SH-SY5Y (cell line): ENCODE measurements around the gene DUXA.

Source experiments
- GATA2 ChIP-seq: IDR thresholded peaks from 2 replicates; pipeline ENCODE4 v1.6.1; 2011; ENCODE audit warnings: mild to moderate bottlenecking, low read depth, low read length
- GATA3 ChIP-seq: IDR thresholded peaks from 2 replicates; pipeline ENCODE4 v1.6.1; 2011; ENCODE audit warnings: low read depth, mild to moderate bottlenecking, low read length, moderate library complexity

The DUXA gene

GRCh38 chr19:57167385-57167784 lies at the start of gene DUXA:
Gene DUXA (minus strand): TSS chr19:57167485. CDS start chr19:57167443, 42 bp downstream.
- TF ChIP-seq GATA3 (no peak), GATA2 (no peak)

DNA sequence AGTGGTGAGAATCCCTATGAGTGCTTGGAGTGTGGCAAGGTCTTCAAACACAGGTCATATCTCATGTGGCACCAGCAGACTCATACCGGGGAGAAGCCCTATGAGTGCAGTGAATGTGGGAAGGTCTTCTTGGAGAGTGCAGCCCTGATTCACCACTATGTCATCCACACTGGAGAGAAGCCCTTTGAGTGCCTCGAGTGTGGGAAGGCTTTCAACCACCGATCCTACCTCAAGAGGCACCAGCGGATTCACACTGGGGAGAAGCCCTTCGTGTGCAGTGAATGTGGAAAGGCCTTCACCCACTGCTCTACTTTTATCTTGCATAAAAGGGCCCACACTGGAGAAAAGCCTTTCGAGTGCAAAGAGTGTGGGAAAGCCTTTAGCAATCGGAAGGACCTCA lies 44.8 kb upstream of the DUXA start:
- TF ChIP-seq GATA3 (no peak), GATA2 (no peak)

DNA sequence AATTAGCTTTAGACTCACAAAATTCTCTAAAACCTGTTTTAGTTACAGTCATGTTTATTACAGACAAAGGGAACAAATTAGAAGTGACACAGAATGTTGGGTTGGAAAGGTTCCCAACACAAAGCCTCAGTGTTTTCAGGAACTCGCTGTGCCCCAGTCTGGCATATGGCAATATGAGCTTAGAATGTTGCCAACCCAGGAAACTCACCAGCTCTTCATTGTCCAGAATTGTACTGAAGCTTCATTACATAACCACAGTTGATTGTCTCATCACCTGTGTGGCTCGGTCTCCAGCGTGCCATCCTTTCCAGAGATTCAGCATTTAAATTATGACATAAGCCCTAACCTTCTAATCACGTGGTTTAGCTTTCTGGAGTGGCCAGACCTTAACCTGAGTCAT lies 43.1 kb upstream of the DUXA start:
- no peak for TF ChIP-seq GATA3
- TF ChIP-seq GATA2, result no peak

- TF ChIP-seq GATA2 (no peak), GATA3 (no peak)
Measured at GRCh38 chr19:57202160-57202559, 34.9 kb upstream of the DUXA start.

GRCh38 chr19:57192993-57193392 lies 25.7 kb upstream of the DUXA start:
- no peak for TF ChIP-seq GATA2
- TF ChIP-seq GATA3, result no peak

GRCh38 chr19:57192077-57192420 lies 24.8 kb upstream of the DUXA start:
- no peak for TF ChIP-seq GATA3
- no peak for TF ChIP-seq GATA2

- no peak for TF ChIP-seq GATA2
- TF ChIP-seq GATA3, result no peak
Measured at GRCh38 chr19:57191141-57192076, 24.1 kb upstream of the DUXA start, which contains the start of gene ZNF264. Gene ZNF264 (plus strand): TSS chr19:57191500. CDS start chr19:57191914, 414 bp downstream.

DNA sequence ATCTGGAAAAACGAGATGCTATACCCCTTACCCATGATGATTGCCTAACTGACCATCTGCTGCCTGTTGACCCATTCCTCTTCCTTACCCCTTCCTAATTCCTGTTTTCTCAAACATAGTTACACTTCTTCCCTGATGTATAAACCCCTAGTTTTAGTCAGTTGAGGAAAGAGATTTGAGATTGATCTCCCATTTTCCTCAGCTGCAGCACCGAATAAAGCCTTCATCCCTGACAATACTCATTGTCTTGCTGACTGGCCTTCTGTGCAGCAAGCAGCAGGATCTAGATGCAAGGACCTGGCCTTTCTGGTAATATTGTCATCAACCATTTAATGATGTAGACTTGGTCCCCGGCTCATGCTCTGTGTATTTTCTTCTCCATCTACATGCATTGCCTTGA lies 23.0 kb upstream of the DUXA start:
- TF ChIP-seq GATA2, result no peak
- TF ChIP-seq GATA3, result no peak

- no peak for TF ChIP-seq GATA2
- TF ChIP-seq GATA3, result no peak
Measured at GRCh38 chr19:57171551-57172081, 4.3 kb upstream of the DUXA start.

DNA sequence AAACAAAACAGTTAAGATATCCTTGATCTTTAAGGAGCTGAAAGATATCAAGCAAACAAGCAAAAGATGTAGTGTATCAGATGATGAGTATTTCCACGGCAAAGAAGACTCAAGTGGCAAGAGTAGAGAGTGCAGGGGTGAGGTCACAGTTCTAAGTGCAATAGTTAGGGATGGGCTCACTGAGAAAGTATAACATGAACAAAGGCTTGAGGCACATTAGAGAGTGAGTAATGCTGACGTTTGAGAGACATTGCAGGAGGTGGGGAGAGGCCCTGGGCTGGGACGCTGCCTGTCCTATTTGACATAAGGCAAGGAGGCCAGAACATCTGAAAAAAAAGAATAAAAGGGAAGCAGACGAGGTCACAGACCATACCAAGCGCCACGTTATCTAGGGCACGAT lies 1.4 kb downstream of the DUXA start:
- TF ChIP-seq GATA3 (no peak), GATA2 (no peak)

DNA sequence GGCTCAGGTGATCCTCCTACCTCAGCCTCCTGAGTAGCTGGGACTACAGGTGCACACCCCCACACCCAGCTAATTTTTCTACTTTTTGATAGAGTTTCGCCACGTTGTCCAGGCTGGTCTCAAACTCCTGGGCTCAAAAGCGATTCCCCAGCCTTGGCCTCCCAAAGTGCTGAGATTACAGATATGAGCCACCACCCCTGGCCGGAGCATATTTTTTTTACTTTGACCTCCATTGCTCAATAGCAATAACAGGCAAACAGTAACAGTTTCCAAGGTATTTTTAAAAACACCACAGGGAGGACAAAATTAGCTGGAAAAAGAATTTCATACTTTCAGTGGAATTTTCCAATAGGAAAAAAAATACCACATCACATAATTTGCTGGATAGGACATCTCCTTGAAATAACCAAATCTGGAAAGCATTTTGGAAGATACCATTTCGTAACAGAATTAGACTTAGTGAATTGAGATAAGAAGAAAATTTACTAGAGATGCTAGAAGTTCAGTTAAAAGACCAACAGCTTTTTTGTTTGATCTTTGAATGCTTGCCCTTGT lies 5.2 kb downstream of the DUXA start:
- TF ChIP-seq GATA3 (no peak), GATA2 (no peak)

DNA sequence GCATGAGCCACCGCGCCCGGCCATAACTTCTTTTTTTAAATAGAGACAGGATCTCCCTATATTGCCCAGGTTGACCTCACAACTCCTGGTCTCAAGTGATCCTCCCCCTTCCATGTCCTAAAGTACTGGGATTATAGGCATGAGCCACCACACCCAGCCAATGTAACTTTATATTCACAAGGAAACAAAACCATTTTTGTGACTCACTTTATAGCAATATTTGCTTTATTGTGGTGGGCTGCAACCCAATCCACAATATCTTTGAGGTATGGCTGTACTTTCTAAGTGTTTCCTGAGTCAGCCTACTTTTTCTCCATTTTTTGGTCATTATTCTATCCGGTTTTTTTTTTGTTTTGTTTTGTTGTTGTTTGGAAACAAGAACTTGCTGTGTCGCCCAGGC lies 14.4 kb downstream of the DUXA start:
- no peak for TF ChIP-seq GATA2
- no peak for TF ChIP-seq GATA3

DNA sequence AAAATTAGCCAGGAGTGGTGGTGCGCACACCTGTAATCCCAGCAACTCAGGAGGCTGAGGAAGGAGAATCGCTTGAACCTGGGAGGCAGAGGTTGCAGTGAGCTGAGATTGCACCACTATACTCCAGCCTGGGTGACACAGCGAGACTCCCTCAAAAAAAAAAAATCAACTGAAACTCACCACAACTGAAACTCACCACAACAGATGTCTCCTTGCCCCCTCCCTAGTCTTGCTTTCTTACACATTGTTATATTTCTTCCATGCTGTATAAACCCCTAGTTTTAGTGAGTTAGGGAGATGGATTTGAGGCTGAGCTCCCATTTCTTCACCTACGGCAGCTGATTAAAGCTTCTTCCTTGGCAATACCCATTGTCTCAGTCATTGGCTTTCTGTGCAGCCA lies 25.6 kb downstream of the DUXA start:
- no peak for TF ChIP-seq GATA2
- TF ChIP-seq GATA3, result no peak

- TF ChIP-seq GATA2 (no peak), GATA3 (no peak)
Measured at GRCh38 chr19:57135797-57136196, 31.5 kb downstream of the DUXA start.

GRCh38 chr19:57123882-57124281 lies 43.4 kb downstream of the DUXA start:
- TF ChIP-seq GATA3 (no peak), GATA2 (no peak)

- TF ChIP-seq GATA3, result no peak
- TF ChIP-seq GATA2, result no peak
Measured at GRCh38 chr19:57118848-57119247, 48.4 kb downstream of the DUXA start.
